HG02885 (cell line): ENCODE results near the gene RAD51B.
"Not testable (repeated sequence)": the region's sequence is repeated elsewhere in the genome, so short reads cannot be mapped to it uniquely, and the experiment has no call there.

ENCODE experiments used
- ATAC-seq: cut with Tn5 transposase; IDR thresholded peaks from one replicate; pipeline ENCODE4 v1.9.1; 2021; ENCODE audit warnings: mild to moderate bottlenecking; ENCODE audit not compliant: unreplicated experiment, poor library complexity

RAD51B gene

GRCh38 chr14:68014771-68015170, 195.2 kb downstream of the RAD51B start:
- no peak for ATAC-seq

DNA sequence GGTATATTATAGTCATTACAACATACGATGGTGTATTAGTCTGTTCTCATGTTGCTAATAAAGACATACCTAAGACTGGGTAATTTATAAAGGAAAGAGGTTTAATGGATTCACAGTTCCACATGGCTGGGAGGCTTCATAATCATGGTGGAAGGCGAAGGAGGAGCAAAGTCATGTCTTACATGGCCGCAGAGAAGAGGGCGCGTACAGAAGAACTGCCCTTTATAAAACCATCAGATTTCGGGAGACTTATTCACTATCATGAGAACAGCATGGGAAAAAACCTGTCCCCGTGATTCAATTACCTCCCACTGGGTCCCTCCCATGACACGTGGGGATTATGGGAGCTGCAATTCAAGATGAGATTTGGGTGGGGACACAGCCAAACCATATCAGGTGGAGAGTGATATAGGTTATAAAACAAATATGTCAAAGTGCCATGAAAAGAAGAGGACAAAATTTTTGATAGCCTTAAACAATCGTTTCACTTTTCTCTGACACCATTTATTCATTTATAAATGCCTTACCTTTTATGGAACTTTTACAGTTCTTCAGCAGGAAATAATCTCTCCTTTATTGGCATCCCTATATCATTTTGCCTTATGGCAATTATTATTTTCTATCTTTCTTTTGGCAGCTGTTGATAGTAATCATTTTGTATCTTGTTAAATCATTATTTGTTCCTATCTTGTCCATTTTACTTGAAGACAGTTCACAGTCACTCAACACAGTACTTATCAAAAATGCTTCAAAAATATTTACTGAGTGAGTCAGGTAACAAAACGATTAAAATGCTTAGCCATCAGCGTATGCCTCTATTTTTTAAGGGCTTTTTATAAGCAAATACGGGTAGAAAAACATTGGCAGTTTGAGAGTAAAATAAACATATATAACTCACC, 196.0 kb downstream of the RAD51B start:
- ATAC-seq: no peak

GRCh38 chr14:68016255-68016914, 196.8 kb downstream of the RAD51B start:
- no peak for ATAC-seq

DNA sequence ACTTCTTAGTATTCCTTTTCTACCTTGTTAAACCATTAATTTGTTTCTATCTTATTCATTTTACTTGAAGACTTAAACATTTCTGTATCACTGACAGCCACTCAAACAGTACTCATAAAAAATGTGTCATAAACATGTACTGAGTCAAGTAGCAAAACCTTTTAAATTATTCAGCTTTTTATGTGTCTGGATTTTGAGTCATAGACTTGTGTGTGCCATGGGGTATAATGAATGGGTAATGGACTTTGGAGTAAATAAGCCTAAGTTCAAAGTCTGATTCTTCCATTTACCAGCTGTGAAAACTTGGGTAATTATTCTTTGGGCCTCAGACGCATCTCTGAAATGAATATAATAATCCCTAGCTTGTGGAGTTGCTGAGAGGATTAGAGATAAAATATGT, 199.0 kb downstream of the RAD51B start:
- no peak for ATAC-seq

GRCh38 chr14:68020493-68020892, 200.9 kb downstream of the RAD51B start:
- no peak for ATAC-seq

- ATAC-seq: no peak
These were observed 201.6 kb downstream of the RAD51B start for GRCh38 chr14:68020999-68021663.

- ATAC-seq: no peak
These were observed 207.7 kb downstream of the RAD51B start for GRCh38 chr14:68027276-68027675.

GRCh38 chr14:68028075-68028474, 208.5 kb downstream of the RAD51B start:
- ATAC-seq: no peak

DNA sequence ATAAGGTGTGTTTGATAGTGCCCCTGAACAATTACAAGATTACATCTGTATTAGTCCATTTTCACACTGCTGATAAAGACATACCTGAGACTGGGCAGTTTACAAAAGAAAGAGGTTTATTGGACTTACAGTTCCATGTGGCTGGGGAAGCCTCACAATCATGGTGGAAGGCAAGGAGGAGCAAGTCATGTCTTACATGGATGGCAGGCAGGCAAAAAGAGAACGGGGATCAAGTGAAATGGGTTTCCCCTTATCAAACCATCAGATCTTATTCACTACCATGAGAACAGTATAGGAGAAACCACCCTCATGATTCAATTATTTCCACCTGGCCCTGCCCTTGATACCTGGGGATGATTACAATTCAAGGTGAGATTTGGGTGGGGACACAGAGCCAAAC, 211.4 kb downstream of the RAD51B start:
- not testable (repeated sequence) for ATAC-seq

GRCh38 chr14:68032154-68032553, 212.6 kb downstream of the RAD51B start:
- no peak for ATAC-seq

- ATAC-seq: no peak
These were observed 213.9 kb downstream of the RAD51B start for GRCh38 chr14:68033336-68033932.

- ATAC-seq: no peak
These were observed 215.3 kb downstream of the RAD51B start for GRCh38 chr14:68034896-68035295.

GRCh38 chr14:68036202-68036601, 216.6 kb downstream of the RAD51B start:
- no peak for ATAC-seq

- no peak for ATAC-seq
These were observed 220.0 kb downstream of the RAD51B start for GRCh38 chr14:68039593-68039992.

DNA sequence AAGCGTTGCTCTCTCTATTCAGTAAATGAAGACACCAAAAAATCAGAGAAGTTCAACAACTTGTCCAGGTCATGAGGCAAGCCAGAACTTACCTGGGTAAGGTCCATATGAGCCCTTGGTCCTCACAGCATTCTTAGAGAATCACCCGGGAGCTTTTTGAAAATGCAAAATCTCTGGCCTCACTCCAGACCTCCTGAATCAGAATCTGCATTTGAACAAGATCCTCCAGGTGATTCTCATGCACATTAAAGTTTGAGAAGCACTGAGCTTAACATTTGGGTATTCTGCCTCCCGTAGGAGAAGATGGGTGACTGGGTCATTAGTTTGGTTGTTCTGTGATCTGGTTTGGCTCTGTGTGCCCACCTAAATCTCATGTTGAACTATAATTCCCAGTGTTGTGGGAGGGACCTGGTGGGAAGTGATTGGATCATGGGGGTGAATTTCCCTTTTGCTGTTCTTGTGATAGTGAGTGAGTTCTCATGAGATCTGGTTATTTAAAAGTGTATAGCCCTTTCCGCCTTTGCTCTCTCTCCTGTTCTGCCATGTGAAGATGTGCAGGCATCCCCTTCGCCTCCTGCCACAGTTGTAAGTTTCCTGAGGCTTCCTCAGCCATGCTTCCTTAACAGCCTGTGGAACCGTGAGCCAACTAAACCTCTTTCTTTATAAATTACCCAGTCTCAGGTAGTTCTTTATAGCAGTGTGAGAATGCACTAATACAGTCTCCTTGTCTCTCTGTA, 221.2 kb downstream of the RAD51B start:
- ATAC-seq: no peak

- no peak for ATAC-seq
These were observed 222.3 kb downstream of the RAD51B start for GRCh38 chr14:68041876-68042354.

GRCh38 chr14:68042586-68043210, 223.1 kb downstream of the RAD51B start:
- no peak for ATAC-seq

GRCh38 chr14:68043752-68044151, 224.2 kb downstream of the RAD51B start:
- no peak for ATAC-seq

DNA sequence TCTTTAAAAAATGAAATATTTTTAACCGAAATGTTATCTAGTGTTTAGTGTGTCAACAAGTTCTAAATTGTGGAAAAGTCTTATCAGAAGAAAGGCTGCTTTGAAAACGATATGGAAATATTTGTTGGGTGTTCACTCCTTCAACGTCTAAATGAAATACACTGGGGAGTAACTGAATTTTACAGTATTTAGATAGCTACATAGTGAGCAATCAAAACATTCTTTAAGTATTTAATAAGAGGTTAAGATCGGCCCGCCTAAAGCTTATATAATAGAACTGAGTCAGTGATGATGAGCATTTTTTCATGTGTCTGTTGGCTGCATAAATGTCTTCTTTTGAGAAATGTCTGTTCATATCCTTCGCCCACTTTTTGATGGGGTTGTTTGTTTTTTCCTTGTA, 228.3 kb downstream of the RAD51B start:
- no peak for ATAC-seq
